NCI-H2196 (cell line): ENCODE results near the gene BICC1.

Source experiments
- DNase-seq: peaks from one replicate; lab custom pipeline; 2025; ENCODE audit not compliant: unreplicated experiment; lab: John Stamatoyannopoulos, UW

BICC1 gene

GRCh38 chr10:58514111-58514770 is 1.6 kb downstream of the BICC1 start:
- no peak for DNase-seq

DNA sequence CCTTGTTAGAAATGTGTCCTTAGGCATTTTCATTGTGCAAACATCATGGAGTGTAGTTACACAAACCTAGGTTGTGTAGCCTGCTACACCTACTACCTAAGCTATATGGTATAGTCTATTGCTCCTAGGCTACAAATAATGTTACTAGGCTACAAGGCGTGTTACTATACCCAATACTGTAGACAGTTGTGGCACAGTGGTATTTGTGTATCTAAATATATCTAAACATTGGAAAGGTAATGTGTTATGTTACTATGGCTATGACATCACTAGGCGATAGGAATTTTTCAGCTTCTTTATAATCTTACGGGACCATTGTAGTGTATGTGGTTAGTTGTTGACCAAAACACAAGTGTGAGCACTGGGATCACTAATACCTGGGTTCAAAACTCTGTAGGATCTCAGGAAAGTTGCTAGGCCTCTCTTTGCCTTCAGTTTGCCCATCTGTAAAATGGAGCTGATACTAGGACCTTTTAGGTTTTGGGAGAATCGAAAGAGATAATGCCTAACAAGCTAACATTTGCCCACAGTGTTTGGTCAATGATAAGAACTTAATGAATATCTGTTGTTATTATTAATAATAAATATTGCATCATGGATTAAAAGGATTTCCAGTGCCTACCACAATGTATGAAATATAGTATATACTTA is 2.7 kb downstream of the BICC1 start:
- DNase-seq: no peak

GRCh38 chr10:58516119-58516518 is 3.4 kb downstream of the BICC1 start:
- DNase-seq: no peak

DNA sequence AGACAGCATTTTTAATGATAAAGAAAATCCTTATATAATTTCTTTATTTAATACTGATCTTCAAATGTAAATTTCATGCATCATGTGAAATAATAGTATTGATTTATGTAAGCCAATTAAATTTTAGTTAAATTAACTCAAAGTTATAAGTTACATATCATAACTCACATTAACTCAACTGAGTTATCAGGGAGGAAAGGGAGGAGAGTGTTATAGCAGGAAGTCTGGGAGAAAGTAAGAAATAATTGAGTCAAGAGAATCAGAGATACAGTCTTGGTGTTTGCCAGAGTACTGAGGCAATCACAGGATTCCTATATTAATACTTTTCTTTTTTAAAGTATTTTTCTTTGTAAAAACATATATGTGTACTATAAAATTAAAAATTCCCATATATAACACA is 4.0 kb downstream of the BICC1 start:
- no peak for DNase-seq

DNA sequence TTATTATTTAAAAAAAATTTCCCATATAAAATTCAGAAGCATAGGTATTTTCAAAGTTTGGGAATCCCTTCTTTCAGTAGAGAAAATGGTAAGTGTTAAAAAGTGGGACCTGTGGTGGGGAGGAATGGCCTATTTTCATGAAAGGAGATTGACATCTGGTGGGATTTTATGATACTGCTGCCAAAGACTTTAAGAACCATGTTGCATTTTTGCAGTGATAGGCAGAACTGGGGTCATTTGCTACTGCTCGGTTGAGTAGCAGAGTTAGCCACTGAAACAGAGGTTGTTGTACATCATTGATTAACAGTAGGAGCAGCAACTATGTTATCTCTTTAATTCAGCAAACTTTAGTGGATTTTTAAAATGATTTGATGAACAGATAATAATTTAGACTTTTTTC is 4.4 kb downstream of the BICC1 start:
- no peak for DNase-seq

DNA sequence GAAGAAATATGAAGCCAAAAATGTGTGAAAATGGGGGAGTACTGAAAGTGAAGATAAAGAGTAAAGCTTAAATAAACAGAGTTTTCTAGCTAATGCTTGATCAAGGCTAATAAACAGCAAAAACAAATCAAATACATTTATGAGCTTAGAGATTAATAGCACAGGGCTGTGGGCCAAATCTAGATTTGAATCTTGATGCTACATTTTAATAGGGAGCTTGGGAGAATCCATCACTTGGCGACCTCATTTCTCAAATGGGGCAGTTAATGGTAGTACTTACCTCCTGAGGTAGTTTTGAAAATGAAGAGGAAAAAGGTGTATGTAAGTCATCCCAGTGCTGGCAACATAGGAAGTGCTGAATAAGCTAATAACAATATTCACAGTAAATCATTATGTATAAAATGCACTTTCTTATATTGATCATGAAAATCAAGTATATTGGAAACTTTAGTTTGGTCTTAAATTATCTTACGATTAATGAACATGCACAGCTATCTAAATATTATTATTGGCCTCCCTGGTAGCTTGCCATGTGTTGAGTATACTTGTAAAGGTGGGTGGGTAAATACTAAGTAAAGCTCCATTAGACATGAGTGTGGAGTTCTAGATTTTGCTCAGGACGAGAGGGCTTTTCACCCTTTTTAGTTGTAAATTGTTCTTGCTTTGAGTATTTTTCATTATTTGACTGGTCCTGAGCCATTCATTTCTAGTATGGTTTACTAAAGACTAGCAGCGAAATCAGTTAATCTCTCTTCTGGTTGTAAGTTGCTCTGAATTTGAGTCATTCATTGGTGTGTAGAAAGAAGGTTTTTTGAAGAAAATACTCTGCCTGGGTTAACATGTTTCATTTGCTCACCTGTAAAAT is 5.1 kb downstream of the BICC1 start:
- DNase-seq: no peak

DNA sequence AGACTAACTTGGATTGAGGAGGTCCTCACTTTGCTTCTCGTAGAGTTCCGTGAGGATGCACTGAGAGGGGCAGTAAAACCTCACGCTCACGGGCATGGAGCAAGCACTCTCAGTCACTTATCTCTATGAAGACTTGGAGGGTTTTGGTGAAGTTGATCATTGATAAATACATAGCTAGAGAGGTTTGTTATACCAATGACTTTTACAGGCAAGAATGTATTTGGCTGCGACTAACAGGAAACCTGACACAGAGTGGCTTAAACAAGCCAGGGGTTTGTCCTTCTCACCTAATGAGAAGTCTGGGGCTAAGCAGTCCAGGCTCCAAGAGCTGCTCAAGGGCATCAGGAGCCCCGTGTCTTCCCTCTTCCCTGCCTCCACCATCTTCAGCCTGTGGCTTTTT is 6.1 kb downstream of the BICC1 start:
- no peak for DNase-seq

GRCh38 chr10:58529077-58529728 is 16.5 kb downstream of the BICC1 start:
- DNase-seq: no peak

GRCh38 chr10:58531084-58531695 is 18.5 kb downstream of the BICC1 start:
- peak; percentile 20 for DNase-seq

- DNase-seq: no peak
Observed at GRCh38 chr10:58535311-58535710, 22.6 kb downstream of the BICC1 start.

GRCh38 chr10:58543141-58543540 is 30.5 kb downstream of the BICC1 start:
- DNase-seq: no peak

DNA sequence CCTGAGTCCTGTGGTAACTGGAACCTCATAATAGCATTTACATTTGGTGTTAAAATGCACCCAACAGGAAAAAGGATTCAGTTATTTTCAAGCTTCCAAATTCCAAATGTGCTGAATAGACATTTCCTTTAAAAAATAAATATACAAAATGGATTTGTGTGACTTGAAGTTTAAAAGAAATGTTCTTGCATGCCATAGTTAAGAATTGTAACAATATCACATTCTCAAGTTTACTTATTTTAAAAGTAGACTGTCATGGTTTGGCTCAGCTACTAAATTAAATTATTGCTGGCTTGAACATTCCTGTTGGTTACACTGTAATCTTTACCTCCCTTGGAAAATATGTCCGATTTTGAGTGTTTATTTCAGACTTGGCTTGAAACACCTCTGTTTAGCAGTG is 31.5 kb downstream of the BICC1 start:
- no peak for DNase-seq

GRCh38 chr10:58545427-58545826 is 32.8 kb downstream of the BICC1 start:
- no peak for DNase-seq

- DNase-seq: no peak
Observed at GRCh38 chr10:58546137-58546536, 33.5 kb downstream of the BICC1 start.

DNA sequence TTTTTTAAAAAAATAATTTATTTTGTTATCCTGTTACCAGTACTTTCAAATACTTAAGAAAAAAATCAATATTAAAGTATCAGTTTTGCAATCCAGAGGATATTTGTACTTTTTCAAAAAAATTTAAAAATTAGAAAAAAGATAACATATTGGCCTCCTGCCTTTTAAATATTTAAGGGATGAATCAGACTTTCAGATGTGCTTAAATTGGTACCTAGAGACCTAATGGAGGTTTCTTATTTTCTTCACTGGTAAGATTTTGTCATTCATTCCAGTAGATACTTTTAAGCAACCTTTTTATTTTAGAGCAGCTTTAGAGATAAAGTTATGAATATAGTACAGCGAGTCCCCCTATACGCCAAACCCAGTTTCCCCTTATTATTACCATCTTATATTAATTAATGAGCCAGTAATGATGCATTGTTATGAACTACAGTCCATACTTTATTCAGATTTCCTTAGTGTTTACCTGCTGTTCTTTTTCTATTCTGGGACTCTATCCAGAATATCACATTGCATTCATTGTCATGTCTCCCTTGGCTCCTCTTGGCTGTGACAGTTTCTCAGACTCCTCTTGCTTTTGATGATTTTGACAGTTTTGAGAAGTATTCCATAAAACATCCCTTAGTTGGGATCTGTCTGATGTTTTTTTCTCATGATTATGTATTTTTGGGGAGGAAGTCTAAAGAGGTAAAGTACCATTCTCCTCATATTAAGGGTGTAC is 34.2 kb downstream of the BICC1 start:
- no peak for DNase-seq

DNA sequence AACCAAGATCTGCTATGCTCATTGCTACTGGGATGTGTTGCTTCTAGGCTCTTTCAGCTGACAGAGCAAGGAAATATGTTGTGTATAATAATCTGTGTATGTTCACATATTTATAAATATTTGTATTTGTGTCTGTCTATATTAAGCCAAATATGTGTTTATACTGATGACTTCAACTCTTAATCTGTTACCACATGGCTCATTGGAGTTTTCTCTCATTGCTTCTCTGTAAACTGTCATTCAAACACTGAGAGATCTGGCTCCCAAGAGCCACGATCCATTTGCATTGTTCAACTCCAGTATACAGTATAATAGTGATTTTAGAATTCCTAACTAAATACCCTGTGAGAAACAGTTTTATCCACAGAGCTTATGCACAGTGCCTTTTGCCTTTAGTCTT is 35.3 kb downstream of the BICC1 start:
- no peak for DNase-seq

GRCh38 chr10:58554316-58554715 is 41.6 kb downstream of the BICC1 start:
- no peak for DNase-seq

- DNase-seq: no peak
Observed at GRCh38 chr10:58555170-58555929, 42.7 kb downstream of the BICC1 start.

DNA sequence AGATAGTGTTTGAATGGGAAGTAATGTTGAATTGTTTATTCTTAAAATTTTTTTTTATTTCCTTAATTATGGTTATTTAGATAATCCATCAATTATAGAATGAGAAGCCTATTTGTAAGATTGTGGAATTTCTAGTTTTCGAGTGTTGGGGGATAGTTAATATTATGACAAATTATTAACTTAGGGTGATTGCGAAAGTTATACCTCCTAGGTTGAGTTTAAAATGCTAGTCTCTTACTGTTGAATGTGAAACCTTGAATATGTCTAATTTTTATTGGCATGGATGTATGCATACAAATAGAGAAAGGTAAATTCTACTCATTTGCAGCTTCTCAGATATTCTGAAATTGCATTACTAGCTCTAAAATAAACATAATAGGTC is 43.2 kb downstream of the BICC1 start:
- DNase-seq: no peak
